Motor neuron (in vitro differentiated cells): Measurements from ENCODE around the gene RELL1. TPM values are rescaled to one million over a fixed set of nuclear protein-coding genes. Genes with fewer than 3 reads are reported as not detected.
"Not testable (repeated sequence)": the region's sequence is repeated elsewhere in the genome, so short reads cannot be mapped to it uniquely, and the experiment has no call there.

ENCODE experiments used
- ATAC-seq, 8 experiments: fragments of 200-7000 bp; cut with Tn5 transposase; replicated peaks in 6 of 8; 2 replicates each; pipeline ENCODE4 v1.8.0; 2021; ENCODE audit warnings: mild to moderate bottlenecking in 8 of 8, moderate library complexity in 8 of 8
- H3K27ac ChIP-seq, 2 donors: fragments of 250-450 bp; sonication (Bioruptor Pico); 2 replicates each; pipeline ENCODE4 v1.9.0; 2021; ENCODE audit warnings: antibody characterized with exemption in 2 of 2, mild to moderate bottlenecking in 2 of 2, moderate library complexity in 1 of 2
- H3K4me1 ChIP-seq, 2 donors: fragments of 250-450 bp; sonication (Bioruptor Pico); replicated peaks in 1 of 2; 2 replicates each; pipeline ENCODE4 v1.6.1; 2021; ENCODE audit warnings: antibody characterized with exemption in 2 of 2, mild to moderate bottlenecking in 2 of 2, moderate library complexity in 1 of 2
- H3K4me3 ChIP-seq, 5 donors: fragments of 250-450 bp; sonication (Bioruptor Pico); 2 replicates each; pipeline ENCODE4 v1.9.0; 2021; ENCODE audit warnings: antibody characterized with exemption in 5 of 5, mild to moderate bottlenecking in 5 of 5, moderate library complexity in 4 of 5
- WGBS, 10 experiments: fragments of 450-650 bp; shearing (Covaris generic); methylation state at CpG; one replicate each; pipeline ENCODE4 v1.0.0; 2022; 5-methylcytosine and 5-hydroxymethylcytosine counted together
- in situ Hi-C, 9 experiments: fragments of 400-800 bp; cut with MboI; loops; one replicate each; pipeline ENCODE4 v1.15.0; 2021; ENCODE audit warnings: low sequenced_read_pairs in 9 of 9, low pct_unique_long_range_greater_than_20kb in 2 of 9; ENCODE audit not compliant: unreplicated experiment in 9 of 9
- total RNA-seq, 8 experiments: library from RNA; unstranded; fragments of 300-600 nt; gene quantifications; 2 replicates each; pipeline versions ENCODE4 v1.2.3 to v1.2.4, GENCODE V29; 2022

Gene RELL1
- total RNA-seq, 8 experiments from 2014 or later, result 11.5 to 34.4 (median 13.3) TPM

- in situ Hi-C loops, result no loop called here
- WGBS, 10 experiments, result 83 to 100% (median 100%) methylated on average over 1 of the region's 1 CpG; no CpG with 5 or more reads in 1 of the 10 experiments
- no peak for ATAC-seq
- H3K27ac ChIP-seq, result no peak overlapping the region
- no peak overlapping the region for H3K4me3 ChIP-seq
- peaks cover 0 to 2% of the 10 kb centered on the region in 2 donors for H3K4me1 ChIP-seq
Observed at GRCh38 chr4:37670249-37670648, 15.9 kb downstream of the RELL1 start.

GRCh38 chr4:37669124-37669523, 17.1 kb downstream of the RELL1 start:
- H3K4me1 ChIP-seq, H3K4me3 ChIP-seq, H3K27ac ChIP-seq, in situ Hi-C loops, ATAC-seq: not testable (repeated sequence)
- WGBS, 10 experiments, result no CpG with 5 or more reads among the region's 26 CpGs

GRCh38 chr4:37667197-37668100, 18.7 kb downstream of the RELL1 start:
- WGBS, 10 experiments, result 60 to 100% (median 93%) methylated on average over 1 to 2 of the region's 2 CpGs
- H3K4me1 ChIP-seq, result peaks cover 0 to 15% of the 10 kb centered on the region in 2 donors
- ATAC-seq, result no peak

GRCh38 chr4:37666625-37667071, 19.5 kb downstream of the RELL1 start:
- H3K27ac ChIP-seq, result no peak overlapping the region
- in situ Hi-C loops, result no loop called here
- WGBS, 10 experiments, result 56 to 92% (median 71%) methylated on average over 1 to 6 of the region's 6 CpGs; no CpG with 5 or more reads in 2 of the 10 experiments

More at GRCh38 chr4:37667197-37668100, 18.7 kb downstream of the RELL1 start:
- no peak overlapping the region for H3K27ac ChIP-seq
- H3K4me3 ChIP-seq, result no peak overlapping the region
- in situ Hi-C loops, result no loop called here

GRCh38 chr4:37665333-37666320, 20.5 kb downstream of the RELL1 start:
- Histone ChIP-seq H3K4me1 (peaks cover 0 to 23% of the 10 kb centered on the region in 2 donors), H3K4me3 (no peak overlapping the region), H3K27ac (no peak overlapping the region)
- 50 to 98% (median 78%) methylated on average over 1 to 7 of the region's 10 CpGs; no CpG with 5 or more reads in 1 of the 10 experiments for WGBS, 10 experiments
- no peak for ATAC-seq
- in situ Hi-C loops, result no loop called here

More at GRCh38 chr4:37666625-37667071, 19.5 kb downstream of the RELL1 start:
- Histone ChIP-seq H3K4me3 (no peak overlapping the region), H3K4me1 (peaks cover 0 to 22% of the 10 kb centered on the region in 2 donors)
- ATAC-seq, result peak in 2 of 8 experiments; percentile 14 to 49

- peaks cover 0 to 23% of the 10 kb centered on the region in 2 donors for H3K4me1 ChIP-seq
- no peak overlapping the region for H3K4me3 ChIP-seq
- WGBS, 10 experiments, result 20 to 100% (median 62%) methylated on average over 1 to 5 of the region's 5 CpGs; no CpG with 5 or more reads in 2 of the 10 experiments
- no peak for ATAC-seq
- in situ Hi-C loops, result no loop called here
- no peak overlapping the region for H3K27ac ChIP-seq
Observed at GRCh38 chr4:37664696-37665095, 21.5 kb downstream of the RELL1 start.

- Histone ChIP-seq H3K4me1 (peaks cover 0 to 23% of the 10 kb centered on the region in 2 donors), H3K4me3 (no peak overlapping the region), H3K27ac (no peak overlapping the region)
- WGBS, 10 experiments, result 40 to 100% (median 92%) methylated on average over 1 to 4 of the region's 7 CpGs; no CpG with 5 or more reads in 2 of the 10 experiments
- no peak for ATAC-seq
- in situ Hi-C loops, result no loop called here
Observed at GRCh38 chr4:37663552-37663951, 22.6 kb downstream of the RELL1 start.

GRCh38 chr4:37662861-37663390, 23.2 kb downstream of the RELL1 start:
- 44 to 100% (median 67%) methylated on average over 1 to 5 of the region's 5 CpGs; no CpG with 5 or more reads in 5 of the 10 experiments for WGBS, 10 experiments
- H3K4me1 ChIP-seq, result peaks cover 0 to 23% of the 10 kb centered on the region in 2 donors
- no peak overlapping the region for H3K27ac ChIP-seq
- no peak overlapping the region for H3K4me3 ChIP-seq
- in situ Hi-C loops, result no loop called here
- no peak for ATAC-seq

- no peak overlapping the region for H3K4me3 ChIP-seq
- H3K4me1 ChIP-seq, result peaks cover 0 to 23% of the 10 kb centered on the region in 2 donors
- WGBS, 10 experiments, result 0 to 50% (median 0%) methylated on average over 1 of the region's 1 CpG; no CpG with 5 or more reads in 2 of the 10 experiments
- in situ Hi-C loops, result no loop called here
- ATAC-seq, result peak in 1 of 8 experiments; percentile 5
- no peak overlapping the region for H3K27ac ChIP-seq
Observed at GRCh38 chr4:37662251-37662650, 23.9 kb downstream of the RELL1 start.

GRCh38 chr4:37661772-37662171, 24.4 kb downstream of the RELL1 start:
- in situ Hi-C loops, result no loop called here
- ATAC-seq, result peak in 3 of 8 experiments; percentile 85 to 94 (median 91)
- H3K27ac ChIP-seq, result no peak overlapping the region
- 0 to 71% (median 61%) methylated on average over 1 to 2 of the region's 3 CpGs; no CpG with 5 or more reads in 2 of the 10 experiments for WGBS, 10 experiments
- peaks cover 0 to 23% of the 10 kb centered on the region in 2 donors for H3K4me1 ChIP-seq
- H3K4me3 ChIP-seq, result no peak overlapping the region

GRCh38 chr4:37659696-37660095, 26.5 kb downstream of the RELL1 start:
- WGBS, 10 experiments, result 83 to 100% (median 100%) methylated on average over 1 to 3 of the region's 3 CpGs; no CpG with 5 or more reads in 2 of the 10 experiments
- Histone ChIP-seq H3K4me1 (peaks cover 0 to 19% of the 10 kb centered on the region in 2 donors), H3K4me3 (no peak overlapping the region), H3K27ac (no peak overlapping the region)
- no peak for ATAC-seq
- in situ Hi-C loops, result no loop called here

GRCh38 chr4:37656649-37657048, 29.5 kb downstream of the RELL1 start:
- Histone ChIP-seq H3K4me1 (peaks cover 0 to under 1% of the 10 kb centered on the region in 2 donors), H3K4me3 (no peak overlapping the region), H3K27ac (no peak overlapping the region)
- no peak for ATAC-seq
- in situ Hi-C loops, result no loop called here
- whole genome bisulfite sequencing, 10 experiments, result 79 to 100% (median 100%) methylated on average over 1 to 4 of the region's 4 CpGs; no CpG with 5 or more reads in 2 of the 10 experiments
